Measurements from ENCODE around the gene PALD1. TPM values are rescaled to one million over a fixed set of nuclear protein-coding genes. Genes with fewer than 3 reads are reported as not detected.

The PALD1 gene
- total RNA-seq, 1 experiment from 2014 or later, result 1.3 TPM

GRCh38 chr10:70555371-70555770 lies 76.8 kb downstream of the PALD1 start:
- no peak for DNase-seq (ENCODE audit: low spot score)

DNA sequence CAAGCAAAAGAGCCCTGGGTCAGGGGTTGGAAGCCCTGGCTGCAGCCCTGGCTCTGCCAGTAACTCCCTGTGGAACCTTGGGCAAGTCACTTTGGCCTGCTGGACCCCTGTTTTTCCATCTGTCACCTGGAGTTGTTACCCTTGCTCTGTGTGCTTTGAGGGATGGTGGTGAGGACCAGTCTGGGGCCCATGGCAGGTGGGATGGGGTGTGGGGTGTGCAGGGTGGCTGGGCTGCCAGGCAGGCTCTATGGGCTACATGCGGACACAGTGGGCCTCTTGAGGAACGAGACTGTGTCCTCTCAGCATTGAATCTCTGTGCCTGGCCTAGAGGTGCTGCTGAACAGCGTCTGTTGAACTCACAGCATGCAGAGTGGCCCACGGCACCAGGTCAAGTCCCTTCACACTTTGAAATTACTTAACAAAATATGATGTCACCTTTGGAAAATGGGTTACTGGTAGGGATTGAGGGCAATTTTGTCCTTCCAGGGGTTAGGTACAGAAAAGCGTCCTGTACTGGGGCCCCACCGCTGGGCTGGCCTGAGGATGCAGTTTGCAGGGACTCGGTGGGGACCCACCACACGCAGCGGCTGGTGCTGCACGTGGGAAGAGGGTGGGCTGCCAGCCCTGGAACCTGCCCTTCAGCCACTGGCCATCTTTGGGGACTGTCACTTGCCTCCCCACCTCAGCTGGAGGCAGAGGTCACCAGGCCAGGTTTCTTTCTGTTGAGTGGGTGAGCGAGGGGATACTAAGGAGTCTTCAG lies 78.7 kb downstream of the PALD1 start:
- DNase-seq (ENCODE audit: low spot score), result no peak

GRCh38 chr10:70557876-70558275 lies 79.3 kb downstream of the PALD1 start:
- DNase-seq (ENCODE audit: low spot score), result no peak

DNA sequence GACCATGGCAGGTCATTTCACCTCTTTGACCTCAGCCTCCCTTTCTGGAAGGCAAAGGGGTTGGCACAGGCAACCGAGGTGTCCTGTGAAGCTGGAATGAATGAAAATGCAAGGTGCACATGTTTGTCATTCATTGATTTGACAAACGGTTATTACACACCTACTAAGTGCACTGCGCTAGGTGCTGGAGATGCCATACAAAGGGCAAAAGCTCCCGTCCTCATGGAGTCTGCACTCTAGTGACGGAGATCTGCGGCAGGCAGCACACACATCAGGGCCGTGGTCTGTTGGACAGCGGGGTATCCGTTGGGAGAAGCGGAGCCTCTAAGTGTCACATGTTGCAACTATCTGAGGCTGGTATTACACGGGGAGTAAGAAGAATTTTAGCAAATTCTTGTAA lies 79.7 kb downstream of the PALD1 start:
- no peak for DNase-seq (ENCODE audit: low spot score)

DNA sequence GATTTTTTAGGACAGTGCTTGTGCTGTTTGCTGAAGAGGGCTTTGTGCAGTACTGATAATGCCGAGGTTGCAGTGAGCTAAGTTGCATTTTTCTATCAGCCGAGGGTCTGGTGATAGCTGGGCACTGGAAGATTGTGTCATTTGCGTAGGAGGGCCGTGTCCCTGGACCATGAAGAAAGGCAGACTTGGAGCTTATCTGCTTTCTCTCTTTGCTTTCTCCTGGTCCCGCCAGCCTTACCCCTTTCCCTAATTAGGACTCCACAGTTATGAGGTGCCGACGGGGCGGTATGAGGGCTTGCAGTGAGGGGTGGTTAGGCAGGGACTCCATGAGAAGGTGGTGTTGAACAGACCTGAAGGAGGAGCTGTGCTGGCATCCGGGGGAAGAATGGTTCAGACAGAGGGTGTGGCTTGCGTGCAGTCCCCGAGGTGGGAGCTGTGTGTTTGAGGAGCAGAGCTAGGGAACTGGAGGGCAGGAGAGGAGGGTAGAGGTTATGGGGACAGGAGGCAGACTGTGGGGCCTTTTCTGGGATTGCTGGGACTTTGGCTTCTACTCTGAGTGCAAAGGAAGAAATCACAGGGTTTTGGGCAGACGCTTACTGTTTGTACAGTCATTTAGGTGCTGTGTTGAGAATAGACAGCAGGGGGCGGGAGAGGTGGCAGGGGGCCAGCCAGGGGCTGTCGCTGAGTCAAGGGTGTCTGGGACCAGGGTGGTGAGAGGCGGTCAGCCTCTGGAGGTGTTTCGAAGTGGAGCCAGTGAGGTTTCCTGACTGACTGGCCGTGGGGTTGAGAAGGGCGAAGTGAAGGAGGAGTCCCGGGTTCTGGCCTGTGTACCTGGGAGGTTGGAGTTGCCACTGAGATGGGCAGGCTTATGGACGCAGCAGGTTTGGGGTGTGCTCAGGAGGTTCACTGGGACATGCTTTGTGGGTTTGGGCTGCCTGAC lies 80.6 kb downstream of the PALD1 start:
- DNase-seq (ENCODE audit: low spot score), result peak; percentile 70

GRCh38 chr10:70559861-70560260 lies 81.3 kb downstream of the PALD1 start:
- DNase-seq (ENCODE audit: low spot score), result no peak

DNA sequence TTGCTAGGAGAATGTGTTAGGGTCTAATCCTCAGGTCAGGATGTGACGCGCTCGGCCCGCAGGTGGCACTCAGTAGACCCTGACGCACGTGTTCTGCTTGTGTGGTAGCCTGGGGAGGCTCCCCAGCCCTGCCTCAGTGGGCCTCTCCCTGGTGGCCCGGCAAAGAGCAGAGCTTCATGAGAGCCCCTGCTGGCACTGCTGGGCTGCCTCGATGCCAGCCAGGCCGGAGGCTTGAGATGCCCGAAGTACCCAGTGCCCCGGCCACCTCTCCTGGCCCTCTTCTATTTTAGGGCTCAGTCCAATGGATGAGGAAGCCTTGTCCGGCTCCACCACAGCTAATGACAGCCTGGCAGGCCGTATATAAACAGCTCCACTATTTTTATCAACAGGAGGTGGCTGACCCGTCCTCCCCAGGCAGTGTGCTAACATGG lies 82.0 kb downstream of the PALD1 start:
- DNase-seq (ENCODE audit: low spot score), result no peak

DNA sequence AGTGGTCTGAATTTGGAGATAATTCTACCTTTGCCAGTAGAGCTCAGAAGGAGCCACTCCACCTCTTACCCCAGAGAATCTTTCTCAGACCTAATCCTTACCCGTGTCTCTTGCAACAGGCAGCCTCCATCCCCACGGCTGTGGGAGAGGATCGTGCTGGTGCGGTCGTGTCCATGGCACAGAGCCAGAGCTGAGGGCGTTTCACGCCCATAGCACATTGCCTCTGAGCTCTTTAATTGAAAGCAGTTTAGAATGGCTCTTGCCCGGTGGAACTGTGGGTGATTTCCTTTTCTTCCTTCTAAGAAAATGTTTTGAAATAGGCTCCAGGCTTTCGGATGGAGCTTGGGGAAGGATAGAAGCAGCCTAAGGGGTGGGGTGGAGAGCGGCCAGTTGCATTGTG lies 82.5 kb downstream of the PALD1 start:
- no peak for DNase-seq (ENCODE audit: low spot score)

GRCh38 chr10:70561558-70561957 lies 83.0 kb downstream of the PALD1 start:
- DNase-seq (ENCODE audit: low spot score), result no peak

DNA sequence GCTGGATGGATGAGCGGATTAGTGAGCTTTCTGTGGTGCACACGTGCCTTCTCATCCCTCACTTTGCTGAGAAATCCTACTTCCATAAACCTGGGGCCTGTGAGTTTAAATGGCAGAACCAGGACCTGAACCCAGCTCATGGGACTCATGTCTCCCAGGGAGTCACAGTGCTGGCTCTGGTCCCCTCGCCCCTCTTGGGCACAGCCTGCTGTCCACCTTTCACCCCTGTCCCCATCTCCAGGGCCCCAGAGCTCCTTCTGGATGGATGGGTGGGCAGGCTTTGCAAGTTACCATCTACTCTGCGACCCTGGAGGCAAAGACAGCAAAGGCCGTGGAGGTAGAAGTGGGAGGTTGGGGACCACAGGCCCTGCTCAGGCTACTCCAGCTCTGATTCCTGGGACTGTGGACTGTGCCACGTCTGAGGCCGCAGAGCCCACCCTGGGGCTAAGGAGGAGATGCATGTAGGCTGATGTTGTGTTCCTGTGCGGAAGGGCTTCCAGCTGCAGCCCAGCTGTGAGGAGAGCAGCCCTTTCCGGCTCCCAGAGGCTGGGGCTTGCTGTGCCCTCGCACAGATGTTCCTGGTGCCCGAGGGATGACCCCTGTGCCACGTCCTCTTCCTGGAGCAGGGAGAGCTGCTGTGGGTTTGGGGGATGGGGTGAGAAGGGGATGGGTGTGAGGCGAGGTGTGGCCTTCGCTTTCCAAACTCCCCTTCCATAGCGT lies 83.6 kb downstream of the PALD1 start:
- DNase-seq (ENCODE audit: low spot score), result no peak

DNA sequence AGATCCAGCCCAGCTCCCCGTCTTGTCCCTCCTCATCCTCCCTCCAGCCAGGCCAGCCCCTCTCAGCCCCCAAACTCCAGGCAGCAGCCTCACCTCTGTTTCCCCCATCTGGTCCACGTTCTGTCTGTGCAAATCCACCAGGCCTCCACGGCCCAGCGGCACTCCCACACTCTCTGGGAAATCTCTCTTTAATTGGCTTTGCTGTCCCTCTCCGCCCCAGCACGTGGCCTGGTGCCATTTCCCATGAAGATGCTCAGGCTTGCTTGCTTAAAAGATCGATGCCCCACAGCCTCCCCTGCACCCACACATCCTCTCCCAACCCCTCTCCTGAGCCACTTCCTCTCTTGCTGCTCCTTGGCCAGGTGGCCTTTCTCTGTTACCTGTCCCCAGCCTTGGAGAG lies 84.7 kb downstream of the PALD1 start:
- no peak for DNase-seq (ENCODE audit: low spot score)

DNA sequence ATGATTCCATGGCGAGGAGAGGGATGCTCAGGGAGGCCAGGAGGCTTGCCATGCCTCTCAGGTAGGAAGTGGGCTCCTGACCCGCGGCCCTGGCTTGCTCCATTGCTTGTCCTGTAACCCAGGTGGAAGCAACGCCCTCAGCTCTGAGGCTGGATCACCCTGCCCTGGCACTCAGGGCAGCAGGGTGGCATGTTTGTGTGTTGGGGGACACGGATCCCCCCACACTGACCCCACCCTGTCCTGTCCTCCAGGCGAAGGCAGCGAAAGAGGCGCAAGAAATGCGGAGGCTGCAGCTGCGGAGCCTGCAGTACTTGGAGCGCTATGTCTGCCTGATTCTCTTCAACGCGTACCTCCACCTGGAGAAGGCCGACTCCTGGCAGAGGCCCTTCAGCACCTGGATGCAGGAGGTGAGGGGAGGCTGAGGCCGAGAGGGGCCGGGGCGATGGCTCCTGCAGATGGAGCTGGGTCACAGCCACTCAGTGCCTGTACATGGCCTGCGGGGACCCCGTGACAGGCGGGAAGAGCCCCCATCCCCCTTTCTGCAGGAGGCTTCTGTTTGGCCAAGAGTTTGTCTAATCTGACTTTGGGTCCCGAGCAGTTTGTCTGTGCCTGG lies 85.7 kb downstream of the PALD1 start:
- no peak for DNase-seq (ENCODE audit: low spot score)

DNA sequence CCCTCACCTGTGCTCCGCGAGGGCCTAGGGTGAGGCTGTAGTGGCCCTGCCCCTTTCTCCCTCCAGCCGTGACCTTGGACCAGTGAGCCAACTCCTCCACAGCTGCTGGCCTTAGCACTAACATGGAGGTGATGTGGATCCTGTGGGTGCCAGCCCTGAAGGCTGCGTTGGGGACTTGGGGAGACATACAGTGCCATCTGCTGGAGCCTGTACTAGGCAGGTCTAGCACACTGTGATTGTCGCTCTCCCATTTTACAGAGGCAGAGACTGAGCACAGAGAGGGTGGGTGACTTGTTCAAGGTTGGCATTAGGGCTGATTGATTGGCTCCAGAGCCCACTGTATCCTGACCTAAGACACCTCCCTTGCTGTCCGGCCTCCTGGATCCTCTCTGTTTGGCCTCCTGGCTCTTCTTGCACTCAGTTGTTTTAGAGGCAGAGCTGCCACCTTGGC lies 86.4 kb downstream of the PALD1 start:
- no peak for DNase-seq (ENCODE audit: low spot score)

DNA sequence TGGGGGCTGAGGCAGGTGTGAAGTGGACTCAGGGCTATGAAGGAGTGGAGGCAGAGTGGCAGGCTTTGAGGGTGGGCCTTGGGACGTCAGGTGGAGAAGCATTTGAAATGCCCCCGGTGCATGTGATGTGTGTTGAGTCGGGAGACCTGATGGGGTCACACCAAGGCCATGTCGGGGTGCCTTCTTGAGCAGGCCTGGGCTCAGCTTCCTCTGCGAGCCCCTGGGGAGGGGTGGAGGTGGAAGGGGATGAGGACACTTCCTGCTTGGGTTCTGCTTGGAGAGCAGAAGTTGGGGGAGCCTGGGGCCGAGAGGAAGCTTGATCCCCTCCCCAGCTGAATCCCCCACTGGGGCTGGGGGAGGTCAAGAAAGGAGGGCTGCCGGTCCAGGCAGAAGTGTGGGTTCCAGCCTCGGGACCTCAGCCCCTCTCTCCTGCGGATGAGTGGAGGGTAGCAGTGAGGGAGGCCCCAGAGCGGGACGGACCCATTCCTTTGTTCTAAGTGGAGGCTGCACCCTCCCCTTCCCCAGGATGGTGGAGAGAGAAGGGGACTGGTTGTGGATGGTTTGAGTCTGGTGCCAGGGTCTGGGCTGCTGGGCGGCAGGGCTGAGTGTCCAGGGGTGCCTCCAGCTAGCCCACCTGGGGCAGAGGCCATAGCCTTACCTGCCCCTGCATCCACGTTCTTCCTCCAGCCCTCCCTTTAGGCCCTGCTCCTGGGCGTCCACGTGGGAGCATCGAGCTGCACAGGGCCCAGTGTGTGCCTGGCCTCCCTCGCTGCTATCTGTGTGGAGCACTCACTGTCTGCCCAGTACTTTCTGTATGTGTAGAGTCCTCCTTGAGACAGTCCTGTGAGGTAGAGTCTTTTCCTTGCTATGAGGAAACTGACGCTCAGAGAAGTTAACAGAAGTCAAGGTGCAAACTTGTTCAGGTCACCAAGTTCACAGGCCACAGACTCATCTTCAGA lies 87.3 kb downstream of the PALD1 start:
- DNase-seq (ENCODE audit: low spot score), result no peak

DNA sequence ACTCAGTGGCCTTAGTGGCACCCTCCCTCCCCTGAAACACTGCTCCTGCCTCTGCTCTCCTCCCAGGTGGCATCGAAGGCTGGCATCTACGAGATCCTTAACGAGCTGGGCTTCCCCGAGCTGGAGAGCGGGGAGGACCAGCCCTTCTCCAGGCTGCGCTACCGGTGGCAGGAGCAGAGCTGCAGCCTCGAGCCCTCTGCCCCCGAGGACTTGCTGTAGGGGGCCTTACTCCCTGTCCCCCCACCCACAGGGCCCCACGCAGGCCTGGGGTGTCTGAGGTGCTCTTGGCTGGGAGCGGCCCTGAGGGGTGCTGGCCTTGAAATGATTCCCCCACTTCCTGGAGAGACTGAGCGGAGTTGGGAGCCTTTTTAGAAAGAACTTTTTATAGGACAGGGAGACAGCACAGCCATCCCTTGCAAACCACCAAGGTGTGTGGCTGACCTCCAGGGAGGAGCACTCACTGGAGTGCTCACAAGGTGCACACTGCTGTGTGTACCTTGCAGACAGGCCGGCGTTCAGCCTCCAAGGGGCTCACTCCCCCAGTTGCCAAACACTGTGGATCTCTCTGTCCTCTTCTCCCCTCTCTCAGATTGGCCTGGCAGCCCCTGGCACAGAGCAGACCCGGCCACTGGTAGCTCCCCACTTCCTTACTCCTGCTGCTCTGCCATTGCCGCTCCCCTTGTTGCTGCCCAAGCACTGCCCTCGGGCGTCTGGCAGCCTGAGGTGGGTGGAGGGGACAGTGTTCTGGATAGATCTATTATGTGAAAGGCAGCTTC lies 88.1 kb downstream of the PALD1 start:
- DNase-seq (ENCODE audit: low spot score), result no peak

DNA sequence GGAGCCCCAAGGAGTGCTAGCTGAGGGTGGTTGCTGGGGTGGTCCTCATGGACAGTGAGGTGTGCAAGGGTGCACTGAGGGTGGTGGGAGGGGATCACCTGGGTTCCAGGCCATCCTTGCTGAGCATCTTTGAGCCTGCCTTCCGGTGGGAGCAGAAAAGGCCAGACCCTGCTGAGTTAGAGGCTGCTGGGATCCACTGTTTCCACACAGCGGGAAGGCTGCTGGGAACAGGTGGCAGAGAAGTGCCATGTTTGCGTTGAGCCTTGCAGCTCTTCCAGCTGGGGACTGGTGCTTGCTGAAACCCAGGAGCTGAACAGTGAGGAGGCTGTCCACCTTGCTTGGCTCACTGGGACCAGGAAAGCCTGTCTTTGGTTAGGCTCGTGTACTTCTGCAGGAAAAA lies 89.0 kb downstream of the PALD1 start:
- no peak for DNase-seq (ENCODE audit: low spot score)

GRCh38 chr10:70568113-70568512 lies 89.5 kb downstream of the PALD1 start:
- DNase-seq (ENCODE audit: low spot score), result no peak

DNA sequence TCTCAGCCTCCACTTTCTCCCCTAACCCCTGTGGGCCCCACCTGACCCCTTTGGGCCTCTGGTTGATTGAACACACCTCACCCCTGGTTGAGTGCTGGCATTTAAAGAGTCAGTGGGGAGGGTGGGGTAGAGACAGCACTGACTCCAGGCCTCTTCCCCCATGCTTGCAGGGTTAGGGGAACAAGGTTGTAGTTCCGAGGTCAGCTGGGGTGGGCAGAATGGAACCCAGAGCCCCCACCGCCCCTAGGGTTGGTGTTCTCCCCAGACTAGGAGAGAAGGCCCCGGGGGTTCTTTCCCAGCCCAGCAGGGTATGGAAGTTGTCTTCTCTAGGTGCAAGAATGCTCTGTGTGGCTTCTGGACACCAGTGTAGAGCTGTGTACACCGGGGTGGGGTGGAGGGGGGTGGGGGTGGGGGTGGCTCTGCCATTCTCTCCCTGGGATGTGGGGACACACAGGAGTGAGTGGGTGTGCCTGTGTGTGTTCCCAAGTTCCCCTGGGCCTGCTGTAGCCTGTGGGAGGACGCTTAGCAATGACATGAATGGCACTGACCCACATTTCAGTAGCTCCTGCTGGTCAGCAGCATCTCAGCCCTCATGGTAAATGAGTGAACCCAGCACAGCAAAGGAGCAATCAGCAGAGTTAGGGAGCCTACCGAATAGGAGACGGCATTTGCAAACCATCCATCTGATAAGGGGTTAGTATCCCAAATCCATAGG lies 90.4 kb downstream of the PALD1 start:
- no peak for DNase-seq (ENCODE audit: low spot score)

DNA sequence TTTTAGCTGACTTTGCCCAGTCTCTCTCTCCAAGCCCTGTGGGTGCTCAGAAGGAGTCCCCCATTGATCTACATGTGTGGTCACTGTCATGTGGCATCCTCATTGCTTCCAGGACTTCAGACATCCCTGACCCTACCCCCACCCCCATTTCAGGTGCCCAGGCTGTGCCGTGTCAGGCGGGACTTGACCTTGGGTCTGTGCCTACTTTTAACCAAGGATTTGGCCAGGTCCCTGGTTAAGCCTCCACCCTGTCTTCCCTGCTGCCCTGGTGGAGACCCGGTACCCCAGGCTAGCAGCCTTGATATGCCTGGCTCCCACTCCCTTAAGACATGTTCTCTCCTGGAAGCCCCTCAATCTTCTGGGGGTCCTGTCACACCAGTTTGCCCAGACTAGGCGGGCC lies 92.7 kb downstream of the PALD1 start:
- no peak for DNase-seq (ENCODE audit: low spot score)
